ENCODE measurements around the gene FRMPD4.

DNA sequence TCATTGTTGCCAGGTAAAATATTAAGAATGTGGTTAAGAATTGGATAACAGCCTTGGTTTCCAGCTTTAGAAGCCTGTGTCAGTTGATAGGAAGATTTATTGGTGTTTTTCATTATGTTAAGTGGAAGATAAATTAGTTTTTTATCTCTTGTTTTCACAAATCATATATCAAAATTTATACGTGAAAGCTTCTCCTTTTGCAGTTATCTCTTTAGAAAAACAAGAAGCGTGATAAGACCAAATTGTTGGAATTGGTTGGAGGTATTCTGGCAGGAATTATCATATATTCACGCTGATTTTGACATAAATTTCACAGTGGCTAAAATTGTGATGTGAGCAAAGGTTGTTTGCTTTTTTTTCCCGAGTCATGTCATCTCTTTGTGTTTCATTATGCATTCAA is 90.6 kb downstream of the FRMPD4 start:
- no peak for TF ChIP-seq ZFP30 (CRISPR knock-in tag; IDR thresholded peaks at IDR 0.05)
- TF ChIP-seq TCF4 (CRISPR knock-in tag; IDR thresholded peaks at IDR 0.05; ENCODE audit: borderline replicate concordance): no peak
- no peak for TF ChIP-seq RARB (CRISPR knock-in tag; IDR thresholded peaks at IDR 0.05)
- TF ChIP-seq, protein P1, sequence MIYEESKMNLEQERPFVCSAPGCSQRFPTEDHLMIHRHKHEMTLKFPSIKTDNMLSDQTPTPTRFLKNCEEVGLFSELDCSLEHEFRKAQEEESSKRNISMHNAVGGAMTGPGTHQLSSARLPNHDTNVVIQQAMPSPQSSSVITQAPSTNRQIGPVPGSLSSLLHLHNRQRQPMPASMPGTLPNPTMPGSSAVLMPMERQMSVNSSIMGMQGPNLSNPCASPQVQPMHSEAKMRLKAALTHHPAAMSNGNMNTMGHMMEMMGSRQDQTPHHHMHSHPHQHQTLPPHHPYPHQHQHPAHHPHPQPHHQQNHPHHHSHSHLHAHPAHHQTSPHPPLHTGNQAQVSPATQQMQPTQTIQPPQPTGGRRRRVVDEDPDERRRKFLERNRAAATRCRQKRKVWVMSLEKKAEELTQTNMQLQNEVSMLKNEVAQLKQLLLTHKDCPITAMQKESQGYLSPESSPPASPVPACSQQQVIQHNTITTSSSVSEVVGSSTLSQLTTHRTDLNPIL (CRISPR knock-in tag; IDR thresholded peaks at IDR 0.05; ENCODE audit: low read depth): no peak
- no peak for TF ChIP-seq GLIS3 (CRISPR knock-in tag; IDR thresholded peaks at IDR 0.05)
- TF ChIP-seq ZFP3 (CRISPR knock-in tag; IDR thresholded peaks at IDR 0.05): no peak
- no peak for TF ChIP-seq PPARA (CRISPR knock-in tag; IDR thresholded peaks at IDR 0.05; ENCODE audit: borderline replicate concordance)
- no peak for TF ChIP-seq OSR1 (CRISPR knock-in tag; IDR thresholded peaks at IDR 0.05)
- no peak for TF ChIP-seq CSDC2 (CRISPR knock-in tag; IDR thresholded peaks at IDR 0.05)
- no peak for TF ChIP-seq ARNTL (CRISPR knock-in tag; IDR thresholded peaks at IDR 0.05; ENCODE audit: borderline replicate concordance, low read depth)
- no peak for TF ChIP-seq POU6F1 (CRISPR knock-in tag; IDR thresholded peaks at IDR 0.05; ENCODE audit: borderline replicate concordance, low read depth)
- no peak for TF ChIP-seq TOX (CRISPR knock-in tag; IDR thresholded peaks at IDR 0.05; ENCODE audit: borderline replicate concordance)

All from SK-N-SH treated with all-trans-retinoic acid at 6 μM for 48 hours (cell line).